GM11168 (cell line): Measurements from ENCODE around the gene RANBP2.

Source experiments
- in situ Hi-C: fragments of 300-500 bp; cut with MboI; formaldehyde crosslinking; loops from one replicate; pipeline ENCODE4 v1.12.0; 2022; ENCODE audit warnings: low sequenced_read_pairs; ENCODE audit not compliant: unreplicated experiment

The RANBP2 gene

GRCh38 chr2:108829578-108830310 lies 110.5 kb downstream of the RANBP2 start:
- in situ Hi-C loops, result no loop called here

GRCh38 chr2:108833219-108833618 lies 113.9 kb downstream of the RANBP2 start:
- in situ Hi-C loops, result no loop called here

- in situ Hi-C loops, result no loop called here
Observed at GRCh38 chr2:108834620-108835019, 115.3 kb downstream of the RANBP2 start.

GRCh38 chr2:108835040-108835439 lies 115.8 kb downstream of the RANBP2 start:
- in situ Hi-C loops, result no loop called here
